Coronary artery (tissue), 2 donors: ENCODE results near the gene EIF5B.

Source experiments
- DNase-seq: peaks from one replicate; pipeline ENCODE4 v3.0.0-alpha.2; 2017; ENCODE audit warnings: low spot score
- H3K27ac ChIP-seq, 2 donors: fragments of 200-600 bp; sonication (generic); one replicate each; pipeline ENCODE4 v1.5.1; 2016 to 2019
- H3K4me3 ChIP-seq: fragments of 200-600 bp; sonication (generic); 2 replicates; pipeline ENCODE4 v1.5.1; 2016; ENCODE audit warnings: mild to moderate bottlenecking, moderate library complexity
- CTCF ChIP-seq: fragments of 200-600 bp; sonication (generic); IDR thresholded peaks from one replicate; pipeline ENCODE4 v1.5.1; 2019; ENCODE audit warnings: antibody characterized with exemption

EIF5B gene

GRCh38 chr2:99410276-99410675 is 73.1 kb downstream of the EIF5B start:
- H3K27ac ChIP-seq: no peak overlapping the region
- no peak for TF ChIP-seq CTCF
- H3K4me3 ChIP-seq: no peak overlapping the region
- DNase-seq: no peak

GRCh38 chr2:99414566-99414965 is 77.4 kb downstream of the EIF5B start:
- Histone ChIP-seq H3K27ac (no peak overlapping the region), H3K4me3 (no peak overlapping the region)
- DNase-seq: no peak
- TF ChIP-seq CTCF: no peak

- TF ChIP-seq CTCF: no peak
- Histone ChIP-seq H3K4me3 (no peak overlapping the region), H3K27ac (no peak overlapping the region)
- no peak for DNase-seq
Measured at GRCh38 chr2:99417396-99417795, 80.2 kb downstream of the EIF5B start.

- TF ChIP-seq CTCF: no peak
- no peak for DNase-seq
- Histone ChIP-seq H3K27ac (no peak overlapping the region), H3K4me3 (no peak overlapping the region)
Measured at GRCh38 chr2:99420031-99420430, 82.8 kb downstream of the EIF5B start.

DNA sequence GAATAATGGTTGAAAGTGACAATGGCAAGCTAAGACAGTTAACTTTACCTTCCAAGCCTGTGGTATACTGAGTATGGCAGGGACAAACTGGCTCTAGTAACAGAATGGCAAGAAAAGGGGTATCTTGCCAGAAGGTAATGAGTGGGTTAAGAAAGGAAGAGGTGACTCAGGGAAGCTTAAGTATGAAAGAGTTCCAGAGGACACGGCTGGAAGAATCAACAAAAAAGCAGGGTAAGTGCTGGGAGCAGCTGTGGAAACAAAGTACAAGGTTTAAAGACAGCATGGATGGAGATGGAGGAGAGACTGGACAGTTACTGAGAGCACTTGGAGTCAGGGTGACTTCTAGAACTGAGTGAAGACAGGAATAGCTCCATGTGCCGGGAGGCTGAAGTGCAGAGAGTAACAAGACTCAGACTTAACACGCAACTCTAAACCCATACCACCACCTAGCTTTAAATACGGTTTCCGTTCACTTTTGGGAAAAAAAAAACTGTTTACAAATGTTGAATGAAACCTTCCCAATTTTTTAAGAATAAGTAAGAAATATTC is 83.6 kb downstream of the EIF5B start:
- Histone ChIP-seq H3K27ac (no peak overlapping the region), H3K4me3 (no peak overlapping the region)
- no peak for TF ChIP-seq CTCF
- no peak for DNase-seq

DNA sequence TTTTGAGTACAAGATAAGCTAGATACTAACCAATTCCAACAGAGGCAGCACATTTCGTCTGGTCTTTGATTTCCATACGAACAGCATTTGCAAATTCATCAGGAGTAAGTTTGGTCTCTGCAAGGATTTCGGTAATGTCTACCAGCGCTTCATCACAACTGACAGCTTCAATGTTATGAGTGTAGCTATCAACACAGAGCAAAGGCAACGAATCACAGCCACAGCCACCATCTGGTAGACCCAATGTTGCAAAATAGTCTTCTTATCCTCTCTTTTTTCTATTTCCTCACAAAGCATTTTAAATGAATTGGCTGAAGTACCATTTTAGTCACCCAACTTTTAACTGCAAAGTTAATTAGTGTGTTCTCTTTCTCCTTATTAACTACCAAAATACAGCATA is 84.3 kb downstream of the EIF5B start:
- H3K27ac ChIP-seq: no peak overlapping the region
- no peak for TF ChIP-seq CTCF
- H3K4me3 ChIP-seq: no peak overlapping the region
- no peak for DNase-seq

DNA sequence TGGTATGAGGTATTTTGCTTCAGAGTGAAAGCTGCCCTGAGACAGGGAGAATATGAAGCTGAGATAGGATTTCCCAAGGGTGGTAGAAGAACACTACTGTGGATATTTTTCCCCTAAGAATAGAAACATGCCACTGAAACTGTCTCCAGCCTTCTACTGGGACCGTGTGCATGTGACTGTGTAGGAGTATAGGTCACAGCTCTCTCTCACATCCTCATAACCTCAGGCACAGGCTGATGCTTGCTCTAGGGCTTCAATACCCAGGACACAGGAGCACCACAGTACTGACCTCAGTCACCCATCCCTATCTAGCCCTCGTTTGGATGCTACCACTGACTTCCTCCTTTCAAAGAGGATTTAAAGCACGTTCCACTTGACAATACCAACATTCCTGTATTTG is 85.4 kb downstream of the EIF5B start:
- DNase-seq: no peak
- H3K4me3 ChIP-seq: no peak overlapping the region
- H3K27ac ChIP-seq: no peak overlapping the region
- no peak for TF ChIP-seq CTCF
